ENCODE data around the gene DOCK8.

Gene DOCK8

GRCh38 chr9:441126-441525 lies 226.5 kb downstream of the DOCK8 start:
- no peak for DNase-seq (ENCODE audit: extremely low spot score, insufficient read length, low read depth)
- no peak for FAIRE-seq

DNA sequence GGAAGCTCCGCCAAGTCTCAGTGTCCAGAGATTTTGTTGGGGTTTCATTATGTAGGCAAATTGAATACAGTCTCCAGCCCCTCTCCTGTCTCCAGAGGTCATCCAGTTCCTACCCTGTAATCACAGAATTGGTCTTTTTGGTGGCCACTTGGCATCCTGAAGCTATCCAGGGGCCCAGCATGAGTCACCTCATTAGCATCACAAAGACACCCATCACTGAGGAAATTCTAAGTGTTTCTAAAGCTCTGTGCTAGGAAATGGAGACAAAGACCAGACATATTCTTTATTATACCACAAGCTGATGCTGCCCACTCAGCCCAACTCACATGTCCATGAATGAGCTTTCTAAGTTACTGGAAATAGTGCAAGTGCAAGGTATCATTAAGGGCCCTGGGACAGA lies 229.9 kb downstream of the DOCK8 start:
- DNase-seq (ENCODE audit: extremely low spot score, insufficient read length, low read depth) (no peak), FAIRE-seq (no peak)

DNA sequence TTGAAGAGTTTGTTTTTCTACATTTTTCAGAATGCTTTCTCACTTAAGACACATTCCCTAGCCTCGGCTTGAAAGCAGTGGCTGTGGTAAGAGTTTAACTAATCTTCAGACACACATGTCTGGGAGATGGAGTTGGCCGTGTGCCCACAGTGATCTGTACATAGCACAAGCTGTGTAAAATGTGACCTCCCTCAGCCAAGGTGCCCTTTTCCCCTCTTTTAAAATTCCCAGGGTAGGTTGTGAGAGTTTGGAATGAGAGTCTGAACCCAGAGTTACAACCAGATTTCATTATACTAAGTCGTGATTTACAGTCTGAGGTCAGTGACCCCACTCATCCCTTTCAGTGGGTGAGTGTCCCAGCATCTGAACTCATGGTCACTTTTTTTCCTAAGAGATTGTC lies 230.4 kb downstream of the DOCK8 start:
- no peak for FAIRE-seq
- DNase-seq (ENCODE audit: extremely low spot score, insufficient read length, low read depth) = no peak

DNA sequence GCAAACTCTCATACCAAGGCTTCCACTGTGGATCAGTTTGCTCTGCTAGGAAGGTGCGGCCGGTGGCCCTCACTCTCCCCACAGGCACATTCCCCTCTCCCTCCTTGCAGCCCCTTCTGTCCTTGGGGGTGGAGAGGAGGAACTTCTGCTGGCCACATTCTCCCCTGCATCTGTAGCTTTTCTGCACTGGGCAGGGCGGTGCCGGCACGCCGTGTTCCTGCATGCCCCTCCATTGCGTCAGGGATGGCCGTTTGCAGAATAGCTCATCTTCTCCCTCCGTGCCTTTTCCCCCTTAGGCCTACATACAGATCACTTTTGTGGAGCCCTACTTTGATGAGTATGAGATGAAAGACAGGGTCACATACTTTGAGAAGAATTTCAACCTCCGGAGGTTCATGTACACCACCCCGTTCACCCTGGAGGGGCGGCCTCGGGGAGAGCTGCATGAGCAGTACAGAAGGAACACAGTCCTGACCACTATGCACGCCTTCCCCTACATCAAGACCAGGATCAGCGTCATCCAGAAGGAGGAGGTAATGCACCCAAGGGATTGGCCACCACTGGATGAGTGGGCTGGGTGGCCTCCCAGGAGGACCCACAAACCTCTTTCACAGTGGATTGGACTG lies 231.5 kb downstream of the DOCK8 start:
- DNase-seq (ENCODE audit: extremely low spot score, insufficient read length, low read depth) (no peak), FAIRE-seq (no peak)

DNA sequence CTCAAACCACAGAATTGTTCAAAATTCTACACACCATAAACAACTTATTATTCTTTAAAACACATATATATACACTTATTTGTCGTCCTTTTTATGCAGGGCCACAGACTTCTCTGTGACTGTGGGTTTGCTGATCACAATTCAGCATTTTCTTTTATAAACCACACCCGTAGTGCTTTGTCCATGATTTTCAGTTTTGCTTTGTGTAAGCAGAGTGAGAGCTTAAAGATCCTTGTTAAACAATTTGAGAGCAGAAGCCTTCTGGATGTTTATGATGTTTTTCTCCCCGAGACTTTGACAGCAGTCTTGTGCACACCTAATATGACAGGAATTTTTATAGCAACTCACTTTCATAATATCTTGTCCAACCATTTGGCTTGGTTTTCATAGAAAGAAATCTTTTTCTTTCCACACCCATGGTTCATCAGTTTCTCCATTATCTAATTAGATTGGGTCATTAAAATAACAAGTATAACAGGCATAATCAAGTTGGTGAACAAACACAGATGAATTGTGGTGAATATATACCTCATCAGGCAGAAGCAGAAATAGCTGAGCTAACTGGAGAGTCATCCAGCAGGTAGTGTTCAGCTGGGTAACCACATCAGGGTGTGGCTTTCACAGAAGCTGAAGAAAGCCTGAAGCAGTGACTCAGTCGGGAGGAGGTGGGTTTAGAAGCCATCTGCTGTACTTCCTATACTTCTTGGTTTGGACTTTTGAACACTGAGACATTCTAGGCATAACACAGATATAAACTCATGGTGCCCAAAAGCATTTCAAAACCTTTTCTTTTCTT lies 232.8 kb downstream of the DOCK8 start:
- DNase-seq (ENCODE audit: extremely low spot score, insufficient read length, low read depth) (no peak), FAIRE-seq (no peak)

DNA sequence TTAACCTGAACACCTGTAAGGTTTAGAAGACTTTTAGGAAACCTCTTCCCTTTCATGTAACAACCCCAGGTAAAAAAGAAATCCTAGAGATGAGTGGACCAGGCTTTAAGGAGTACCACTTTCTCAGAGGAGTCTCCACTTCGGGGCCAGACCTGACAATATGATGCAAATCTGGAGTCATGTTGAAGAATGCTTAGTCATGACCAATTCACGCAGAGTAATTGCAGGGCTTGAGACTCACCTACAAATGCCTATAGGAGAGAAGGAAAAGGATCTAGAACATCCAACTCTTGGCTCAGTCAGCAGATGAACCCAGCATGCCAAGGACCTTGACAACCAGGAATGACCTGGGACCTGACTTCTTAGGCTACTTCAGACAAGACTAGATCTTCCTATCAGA lies 235.4 kb downstream of the DOCK8 start:
- no peak for DNase-seq (ENCODE audit: extremely low spot score, insufficient read length, low read depth)
- no peak for FAIRE-seq

- FAIRE-seq = no peak
- no peak for DNase-seq (ENCODE audit: extremely low spot score, insufficient read length, low read depth)
Measured at GRCh38 chr9:450561-450960, 235.9 kb downstream of the DOCK8 start.

DNA sequence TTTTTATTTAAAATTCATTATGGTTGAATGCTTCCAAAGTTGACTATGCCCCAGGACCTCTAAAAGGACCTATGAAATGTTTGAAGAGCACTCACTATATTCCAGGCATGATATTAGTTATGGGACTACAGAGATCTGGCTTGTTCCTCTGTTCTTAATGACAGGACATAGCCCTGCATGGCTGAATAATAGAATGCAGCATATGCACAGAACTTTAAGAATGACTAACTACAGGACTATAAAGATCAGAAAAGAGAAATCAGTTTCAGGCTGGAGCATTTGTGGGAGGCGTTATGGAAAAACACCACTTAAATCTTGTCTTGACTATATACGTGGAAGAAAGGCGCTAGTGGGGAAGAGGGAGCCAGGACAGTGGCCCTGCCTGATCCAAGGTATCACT lies 239.2 kb downstream of the DOCK8 start:
- FAIRE-seq = no peak

GRCh38 chr9:456365-456764 lies 241.7 kb downstream of the DOCK8 start:
- FAIRE-seq (no peak), DNase-seq (ENCODE audit: extremely low spot score, insufficient read length, low read depth) (no peak)

More for the DNA sequence above, 239.2 kb downstream of the DOCK8 start:
- no peak for DNase-seq (ENCODE audit: extremely low spot score, insufficient read length, low read depth)

DNA sequence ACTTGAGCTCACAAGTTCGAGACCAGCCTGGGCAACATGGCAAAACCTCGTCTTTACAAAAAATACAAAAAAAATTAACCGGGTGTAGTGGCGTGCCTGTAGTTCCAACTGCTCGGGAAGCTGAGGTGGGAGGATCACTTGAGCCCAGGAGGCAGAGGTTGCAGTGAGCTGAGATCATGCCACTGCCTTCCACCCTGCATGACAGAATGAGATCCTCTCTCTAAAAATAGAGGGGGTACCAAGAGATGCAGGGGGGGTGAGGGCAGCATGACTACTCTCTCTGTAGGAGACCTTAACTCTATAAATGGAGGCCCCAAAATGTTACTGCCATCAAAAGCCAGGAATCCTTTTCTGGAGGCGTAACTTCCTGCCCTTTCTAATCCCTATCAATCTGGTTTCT lies 243.9 kb downstream of the DOCK8 start:
- DNase-seq (ENCODE audit: extremely low spot score, insufficient read length, low read depth) = no peak
- no peak for FAIRE-seq

DNA sequence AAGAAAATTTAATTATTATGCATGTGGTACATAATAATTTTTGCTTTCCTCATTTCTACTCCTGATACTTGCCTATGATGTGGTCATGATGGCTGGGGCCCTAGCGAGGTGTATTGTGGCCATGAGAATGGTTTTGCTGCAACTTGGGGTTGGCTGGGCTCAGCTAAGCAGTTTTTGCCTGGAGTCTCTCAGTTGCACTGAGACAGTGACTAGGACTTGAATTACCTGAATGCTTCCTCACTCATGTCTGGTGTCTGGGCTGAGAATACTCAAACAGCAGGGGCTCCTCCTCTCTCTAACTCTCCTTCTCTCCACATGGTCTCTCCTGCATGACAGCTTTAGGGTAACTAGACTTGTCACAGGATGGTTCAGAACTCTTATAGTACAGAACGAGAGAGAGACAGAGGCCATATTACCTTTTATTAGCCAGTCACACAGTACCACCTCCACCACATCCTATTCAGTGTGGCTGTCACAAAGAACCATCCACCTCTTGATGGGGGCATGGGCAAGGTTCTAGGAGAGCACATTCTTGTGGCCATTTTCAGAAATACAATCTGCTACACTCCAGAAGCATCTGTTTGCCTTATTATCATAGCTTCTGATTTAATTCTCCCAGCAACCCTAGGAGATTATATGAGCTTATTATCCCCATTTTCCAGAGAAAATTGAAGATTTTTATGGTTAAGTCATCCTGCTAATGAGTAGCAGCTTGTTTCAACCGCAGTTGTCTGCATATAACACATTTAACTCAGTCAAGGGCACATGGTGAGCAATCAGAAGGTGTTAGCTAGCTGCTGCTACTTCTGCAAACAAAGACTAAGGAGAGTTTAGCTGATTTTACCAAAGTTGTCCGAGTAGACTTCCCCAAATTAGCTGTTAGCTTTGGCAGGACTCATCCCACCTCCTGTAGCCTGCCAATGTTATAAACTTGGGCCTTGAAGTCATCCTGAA lies 245.1 kb downstream of the DOCK8 start:
- FAIRE-seq = no peak
- no peak for DNase-seq (ENCODE audit: extremely low spot score, insufficient read length, low read depth)

DNA sequence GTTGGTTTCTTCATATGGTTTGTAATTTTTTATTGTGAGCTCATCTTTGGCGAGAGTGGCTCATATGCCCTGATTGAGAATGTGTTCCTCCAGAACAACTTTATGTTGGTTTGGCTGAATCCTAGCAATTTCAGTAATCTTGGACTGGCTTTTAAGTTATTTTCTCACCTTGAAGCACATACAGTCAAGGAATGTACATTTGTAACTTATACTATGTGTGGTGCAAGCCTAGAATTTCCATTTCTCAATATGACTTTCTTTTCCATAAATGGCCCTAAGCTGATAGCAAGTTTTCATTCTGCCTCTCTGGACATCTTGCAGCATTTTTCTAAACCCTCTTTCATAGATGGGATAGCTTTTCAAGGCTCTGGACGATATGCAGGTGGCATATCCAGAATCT lies 247.5 kb downstream of the DOCK8 start:
- FAIRE-seq (no peak), DNase-seq (ENCODE audit: extremely low spot score, insufficient read length, low read depth) (no peak)

- FAIRE-seq (no peak), DNase-seq (ENCODE audit: extremely low spot score, insufficient read length, low read depth) (no peak)
Measured at GRCh38 chr9:462606-463005, 247.9 kb downstream of the DOCK8 start.

DNA sequence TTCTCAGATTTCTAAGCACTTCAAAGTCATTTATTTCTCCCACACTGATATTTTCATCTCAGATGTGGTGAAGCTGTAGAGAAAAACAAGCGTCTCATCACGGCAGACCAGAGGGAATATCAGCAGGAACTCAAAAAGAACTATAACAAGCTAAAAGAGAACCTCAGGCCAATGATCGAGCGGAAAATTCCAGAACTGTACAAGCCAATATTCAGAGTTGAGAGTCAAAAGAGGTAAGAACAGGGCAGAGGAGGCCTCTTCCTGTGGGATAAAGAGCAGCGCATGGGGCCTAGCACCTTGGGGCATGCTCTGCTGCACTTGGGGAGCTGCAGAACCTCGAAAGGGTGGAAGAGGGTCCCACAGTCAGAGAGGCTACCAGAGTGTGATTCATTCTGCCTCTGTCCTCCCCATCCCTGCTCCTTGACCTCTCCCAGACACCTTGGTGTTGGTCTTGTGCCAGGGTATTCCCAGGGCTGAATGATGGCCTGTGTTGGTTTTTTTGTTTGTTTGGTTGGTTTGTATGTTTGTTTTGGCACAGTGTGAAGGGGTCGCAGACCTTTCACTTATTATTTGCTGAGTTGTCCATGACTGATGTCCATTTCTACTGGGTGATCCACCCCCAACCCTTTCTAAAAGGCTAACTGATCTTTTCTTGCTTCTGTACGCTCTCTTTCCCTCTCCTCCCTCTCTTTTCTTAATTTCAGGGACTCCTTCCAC lies 248.9 kb downstream of the DOCK8 start:
- FAIRE-seq = no peak
- no peak for DNase-seq (ENCODE audit: extremely low spot score, insufficient read length, low read depth)

GRCh38 chr9:466747-467146 lies 252.1 kb downstream of the DOCK8 start:
- DNase-seq (ENCODE audit: extremely low spot score, insufficient read length, low read depth) (no peak), FAIRE-seq (no peak)

- DNase-seq (ENCODE audit: extremely low spot score, insufficient read length, low read depth) (no peak), FAIRE-seq (peak; percentile 53)
Measured at GRCh38 chr9:468766-469426, 254.2 kb downstream of the DOCK8 start.

GRCh38 chr9:469672-470551 lies 255.2 kb downstream of the DOCK8 start:
- peak; percentile 81 for DNase-seq (ENCODE audit: extremely low spot score, insufficient read length, low read depth)

GRCh38 chr9:470552-471194 lies 256.0 kb downstream of the DOCK8 start:
- FAIRE-seq = no peak
- DNase-seq (ENCODE audit: extremely low spot score, insufficient read length, low read depth) = no peak

More at GRCh38 chr9:469672-470551, 255.2 kb downstream of the DOCK8 start:
- peak; percentile 93 for FAIRE-seq
